H4 (cell line): ENCODE data around the gene ATP1A4. TPM values are rescaled to one million over a fixed set of nuclear protein-coding genes. Genes with fewer than 3 reads are reported as not detected.
"Not testable (repeated sequence)": the region's sequence is repeated elsewhere in the genome, so short reads cannot be mapped to it uniquely, and the experiment has no call there.

Experiments
- DNase-seq: peaks from one replicate; pipeline ENCODE4 v3.0.0-alpha.2; 2015; ENCODE audit warnings: low spot score
- total RNA-seq: library from RNA; depleted of rRNA; stranded (reverse); fragments of >200 nt; shearing (Covaris generic); gene quantifications from 2 replicates; pipeline ENCODE4 v1.2.3, GENCODE V29; 2014

Gene ATP1A4
- total RNA-seq, 1 experiment from 2014 or later, result not detected

DNA sequence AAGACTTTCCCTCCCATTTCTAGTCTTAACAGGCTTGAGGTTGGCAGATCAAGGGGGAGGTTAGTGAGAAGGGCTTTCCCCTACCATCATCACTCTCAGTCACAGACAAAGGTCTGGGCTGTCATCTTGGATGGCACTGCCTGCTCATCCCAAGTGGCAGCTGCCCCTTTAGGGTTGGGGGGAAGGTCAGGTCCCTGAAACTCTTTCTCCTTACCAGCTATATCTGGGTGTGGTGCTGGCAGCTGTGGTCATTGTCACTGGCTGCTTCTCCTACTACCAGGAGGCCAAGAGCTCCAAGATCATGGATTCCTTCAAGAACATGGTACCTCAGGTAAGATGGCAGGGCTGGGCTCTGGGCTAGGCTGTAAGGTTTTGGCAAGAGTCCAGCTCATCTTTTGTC is 27.7 kb upstream of the ATP1A4 start:
- DNase-seq, result no peak

DNA sequence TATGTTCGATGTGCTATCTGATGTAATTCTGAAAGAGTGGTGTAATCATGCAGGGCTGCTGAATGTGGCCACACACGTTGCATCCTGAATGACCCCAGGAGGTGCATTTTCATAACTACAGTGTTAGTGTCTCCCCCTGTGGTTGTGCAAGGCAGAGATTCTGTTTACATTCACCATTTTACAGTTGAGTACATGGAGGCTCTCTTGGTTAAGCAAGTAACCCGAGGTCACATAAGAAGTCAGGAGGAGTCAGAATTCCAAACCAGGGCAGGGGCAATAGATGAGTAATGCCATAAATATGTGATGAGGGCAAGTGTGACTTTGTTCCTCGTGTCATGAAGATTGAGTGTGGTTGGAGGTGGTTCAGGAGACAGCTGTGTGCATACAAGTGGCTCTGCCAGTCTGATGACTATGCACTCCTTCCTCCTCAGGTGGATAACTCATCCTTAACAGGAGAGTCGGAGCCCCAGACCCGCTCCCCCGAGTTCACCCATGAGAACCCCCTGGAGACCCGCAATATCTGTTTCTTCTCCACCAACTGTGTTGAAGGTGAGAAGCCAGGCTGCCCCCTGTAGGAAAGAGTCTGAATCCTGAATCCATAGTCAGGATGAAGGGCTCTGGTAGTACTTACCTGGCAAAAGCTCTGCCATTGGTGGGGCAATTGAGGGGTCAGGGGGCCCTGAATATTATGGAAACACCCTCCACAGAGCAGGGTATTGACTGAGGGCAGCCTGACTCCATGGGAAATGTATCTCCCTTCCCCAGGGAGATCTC is 26.5 kb upstream of the ATP1A4 start:
- peak; percentile 89 for DNase-seq

DNA sequence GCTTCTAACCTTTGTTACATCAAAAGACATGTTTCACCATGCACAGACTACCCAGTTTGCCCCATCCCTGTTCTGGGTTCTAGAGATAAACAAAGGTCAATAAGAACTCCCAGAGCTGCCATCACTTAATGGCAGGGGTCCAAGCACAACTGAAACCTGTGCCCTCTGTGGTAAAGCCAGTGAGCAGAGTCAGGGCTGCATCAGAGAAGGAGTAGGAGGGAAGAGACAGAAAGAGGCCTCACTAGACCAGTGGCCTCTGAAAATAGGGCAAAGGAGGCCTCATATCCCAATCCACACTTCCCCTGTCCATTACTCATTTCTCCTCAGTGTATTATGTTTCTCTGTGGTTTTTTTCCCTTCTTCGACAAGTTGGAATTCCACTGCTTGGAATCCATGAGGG is 25.7 kb upstream of the ATP1A4 start:
- no peak for DNase-seq

DNA sequence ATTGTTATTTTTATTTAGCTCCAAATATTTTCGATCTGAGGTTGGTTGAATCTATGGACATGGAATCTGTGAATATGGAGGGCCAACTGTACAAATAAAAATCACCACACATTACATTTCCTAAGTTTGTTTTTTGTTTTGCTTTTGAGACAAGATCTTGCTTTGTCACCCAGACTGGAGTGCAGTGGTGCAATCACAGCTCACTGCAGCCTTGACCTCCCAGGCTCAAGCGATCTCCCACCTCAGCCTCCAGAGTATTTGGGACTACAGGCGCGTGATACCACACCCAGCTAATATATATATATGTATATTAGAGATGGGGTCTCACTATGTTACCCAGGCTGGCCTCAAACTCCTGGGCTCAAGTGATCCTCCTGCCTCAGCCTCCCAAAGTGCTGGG is 25.1 kb upstream of the ATP1A4 start:
- DNase-seq, result not testable (repeated sequence)

DNA sequence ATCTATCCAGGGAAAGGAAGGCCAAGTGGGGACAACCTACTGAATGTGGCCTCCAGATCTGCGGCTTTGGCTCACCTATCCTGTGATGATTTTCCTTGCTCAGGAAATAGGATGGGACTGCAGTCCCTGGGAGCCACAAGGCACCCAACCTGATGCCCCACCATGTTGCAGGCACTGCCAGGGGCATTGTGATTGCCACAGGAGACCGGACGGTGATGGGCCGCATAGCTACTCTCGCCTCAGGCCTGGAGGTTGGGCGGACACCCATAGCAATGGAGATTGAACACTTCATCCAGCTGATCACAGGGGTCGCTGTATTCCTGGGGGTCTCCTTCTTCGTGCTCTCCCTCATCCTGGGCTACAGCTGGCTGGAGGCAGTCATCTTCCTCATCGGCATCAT is 24.0 kb upstream of the ATP1A4 start:
- no peak for DNase-seq

DNA sequence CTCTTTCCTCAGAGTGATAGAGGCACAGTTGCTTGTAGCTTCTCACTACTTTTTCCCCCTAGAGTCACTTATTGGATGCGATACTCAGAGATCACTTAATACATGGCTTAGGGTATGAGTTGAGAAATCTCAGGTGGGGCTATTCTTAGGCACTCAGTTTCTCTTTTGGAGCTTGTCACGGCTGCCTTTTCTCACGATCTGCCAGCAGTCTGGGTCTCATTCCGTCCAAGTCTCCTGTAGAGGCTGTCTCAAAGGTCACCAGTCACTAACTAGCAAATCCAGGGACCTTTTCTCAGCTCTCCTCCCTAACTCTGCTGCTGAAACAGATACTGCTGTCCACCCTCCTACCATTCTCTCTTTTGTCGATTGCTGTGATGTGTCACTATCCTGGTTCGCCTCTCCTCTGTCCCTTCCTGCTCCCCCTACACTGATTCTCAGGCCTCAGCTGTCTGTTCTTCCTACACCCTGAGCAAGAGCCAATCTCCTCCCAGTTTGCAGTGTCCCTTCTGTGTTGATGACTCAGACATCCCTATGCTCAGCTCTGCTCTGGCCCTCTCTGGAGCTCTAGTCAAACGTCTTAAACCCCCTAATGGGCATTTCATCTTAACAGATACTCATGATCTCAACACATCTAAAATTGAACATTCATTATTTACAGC is 23.4 kb upstream of the ATP1A4 start:
- DNase-seq, result peak; percentile 31

DNA sequence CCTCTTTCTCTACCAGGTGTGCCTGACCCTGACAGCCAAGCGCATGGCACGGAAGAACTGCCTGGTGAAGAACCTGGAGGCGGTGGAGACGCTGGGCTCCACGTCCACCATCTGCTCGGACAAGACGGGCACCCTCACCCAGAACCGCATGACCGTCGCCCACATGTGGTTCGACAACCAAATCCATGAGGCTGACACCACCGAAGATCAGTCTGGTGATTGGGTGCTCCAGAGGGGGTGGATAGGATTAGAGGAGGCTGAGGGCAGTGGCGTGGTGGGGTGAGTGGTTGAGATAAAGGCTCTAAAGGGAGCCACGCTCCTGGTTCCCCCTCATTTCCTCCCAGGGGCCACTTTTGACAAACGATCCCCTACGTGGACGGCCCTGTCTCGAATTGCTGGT is 22.8 kb upstream of the ATP1A4 start:
- DNase-seq, result no peak

DNA sequence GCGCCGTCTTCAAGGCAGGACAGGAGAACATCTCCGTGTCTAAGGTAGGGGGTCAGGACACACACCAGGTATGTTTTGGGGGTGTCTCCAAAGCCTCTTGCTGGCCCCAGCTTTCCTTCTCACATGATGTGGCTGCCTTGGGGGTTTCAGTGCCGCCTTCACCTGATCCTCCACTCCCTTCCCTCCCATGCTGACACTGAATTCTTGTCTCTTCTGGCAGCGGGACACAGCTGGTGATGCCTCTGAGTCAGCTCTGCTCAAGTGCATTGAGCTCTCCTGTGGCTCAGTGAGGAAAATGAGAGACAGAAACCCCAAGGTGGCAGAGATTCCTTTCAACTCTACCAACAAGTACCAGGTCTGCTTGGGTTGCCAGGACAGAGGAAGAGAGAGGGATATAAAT is 22.4 kb upstream of the ATP1A4 start:
- no peak for DNase-seq

DNA sequence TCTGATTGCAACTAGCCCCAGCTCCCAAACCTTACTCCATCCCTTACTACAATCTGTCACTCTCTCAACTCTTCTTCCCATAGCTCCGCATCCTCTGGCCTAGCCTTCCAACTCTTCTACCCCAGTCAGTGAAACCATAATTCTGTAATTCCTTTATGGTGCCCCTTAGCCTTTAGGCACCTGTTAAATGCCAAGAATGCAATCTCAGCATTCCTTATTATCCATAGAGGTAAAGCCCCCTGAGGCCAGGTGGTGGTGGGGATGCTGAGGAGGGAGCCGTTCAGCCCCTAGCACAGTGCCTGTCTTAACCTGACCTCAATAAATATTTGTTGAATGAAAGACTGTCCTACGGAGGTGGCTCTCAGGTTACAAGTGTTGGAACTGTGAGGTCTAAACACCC is 21.8 kb upstream of the ATP1A4 start:
- no peak for DNase-seq

DNA sequence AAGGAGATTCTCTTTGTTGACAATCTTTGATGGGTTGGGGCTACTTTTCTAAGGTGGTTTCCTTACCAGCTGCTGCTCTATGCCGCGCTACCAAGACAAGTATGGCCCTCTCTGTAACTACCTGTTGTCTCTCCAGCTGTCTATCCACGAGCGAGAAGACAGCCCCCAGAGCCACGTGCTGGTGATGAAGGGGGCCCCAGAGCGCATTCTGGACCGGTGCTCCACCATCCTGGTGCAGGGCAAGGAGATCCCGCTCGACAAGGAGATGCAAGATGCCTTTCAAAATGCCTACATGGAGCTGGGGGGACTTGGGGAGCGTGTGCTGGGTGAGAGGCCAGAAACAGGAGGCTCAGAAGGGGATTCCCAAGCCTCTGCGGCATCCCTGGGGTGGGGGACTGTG is 21.4 kb upstream of the ATP1A4 start:
- no peak for DNase-seq

DNA sequence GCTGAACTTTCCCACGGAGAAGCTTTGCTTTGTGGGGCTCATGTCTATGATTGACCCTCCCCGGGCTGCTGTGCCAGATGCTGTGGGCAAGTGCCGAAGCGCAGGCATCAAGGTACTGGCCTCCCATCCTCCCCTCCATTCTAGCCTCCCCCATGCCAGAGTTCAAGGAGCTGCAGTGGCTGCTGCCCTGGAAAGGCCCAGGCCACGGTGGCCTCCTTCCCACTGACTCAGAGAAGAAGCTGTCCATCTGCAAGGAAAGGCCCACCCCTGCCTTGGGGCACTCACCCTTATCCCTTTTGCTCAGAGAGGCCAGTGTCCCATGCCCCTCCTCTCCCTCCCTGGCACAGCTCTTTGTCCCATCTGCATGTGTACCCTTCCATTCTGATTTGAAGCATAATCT is 20.9 kb upstream of the ATP1A4 start:
- DNase-seq, result no peak

DNA sequence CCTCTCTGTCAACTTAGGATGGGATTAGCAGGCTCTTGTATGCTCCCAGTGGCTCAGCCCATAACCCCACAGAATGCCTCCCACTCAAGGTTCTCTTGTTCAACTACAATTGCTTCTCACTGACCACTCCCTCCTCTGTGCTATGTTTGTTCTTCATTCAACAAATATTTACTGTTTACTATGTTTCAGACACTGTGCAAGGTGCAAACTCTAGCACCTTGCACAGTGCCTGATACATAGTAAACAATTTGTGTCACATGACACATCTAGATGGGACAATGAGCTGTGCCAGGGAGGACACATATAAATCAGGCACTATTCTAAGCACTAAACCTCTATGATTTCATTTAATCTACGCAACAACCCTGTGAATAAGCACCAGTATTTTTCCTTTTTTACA is 20.5 kb upstream of the ATP1A4 start:
- no peak for DNase-seq

DNA sequence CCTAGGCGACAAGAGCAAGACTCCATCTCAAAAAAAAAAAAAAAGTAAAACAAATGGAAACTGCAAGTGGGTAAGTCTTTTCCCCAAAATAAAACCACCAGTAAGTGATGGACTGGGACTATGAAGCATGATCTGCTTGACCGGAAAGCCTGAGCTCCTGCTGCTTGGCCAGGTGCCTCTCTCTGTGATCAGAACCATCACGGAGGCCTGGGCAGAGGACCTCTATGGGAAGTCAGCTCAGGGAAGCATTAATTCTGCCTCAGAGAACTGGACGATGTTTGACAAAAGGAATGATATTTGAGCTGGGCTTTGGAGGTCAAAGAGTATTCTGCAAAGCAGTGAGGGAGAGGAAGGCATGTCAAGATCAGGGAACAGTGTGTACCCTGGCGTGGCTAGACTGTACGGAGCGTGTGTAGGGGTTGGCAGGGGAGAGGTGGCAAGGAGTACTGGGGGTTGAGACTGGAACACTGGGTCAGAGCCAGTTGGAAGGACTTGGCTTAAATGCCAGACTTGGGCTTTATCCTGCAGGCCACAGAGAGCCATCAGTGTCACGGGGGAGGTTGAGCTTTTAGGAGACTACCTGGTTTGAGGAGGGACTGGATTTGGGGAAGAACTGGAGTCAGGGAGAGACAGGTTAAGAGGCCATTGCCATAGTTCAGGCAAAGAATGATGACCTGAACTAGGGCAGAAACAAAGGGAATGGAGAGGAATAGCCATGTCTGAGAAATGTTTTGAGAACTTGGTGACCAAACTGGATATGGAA is 19.4 kb upstream of the ATP1A4 start:
- DNase-seq, result no peak

DNA sequence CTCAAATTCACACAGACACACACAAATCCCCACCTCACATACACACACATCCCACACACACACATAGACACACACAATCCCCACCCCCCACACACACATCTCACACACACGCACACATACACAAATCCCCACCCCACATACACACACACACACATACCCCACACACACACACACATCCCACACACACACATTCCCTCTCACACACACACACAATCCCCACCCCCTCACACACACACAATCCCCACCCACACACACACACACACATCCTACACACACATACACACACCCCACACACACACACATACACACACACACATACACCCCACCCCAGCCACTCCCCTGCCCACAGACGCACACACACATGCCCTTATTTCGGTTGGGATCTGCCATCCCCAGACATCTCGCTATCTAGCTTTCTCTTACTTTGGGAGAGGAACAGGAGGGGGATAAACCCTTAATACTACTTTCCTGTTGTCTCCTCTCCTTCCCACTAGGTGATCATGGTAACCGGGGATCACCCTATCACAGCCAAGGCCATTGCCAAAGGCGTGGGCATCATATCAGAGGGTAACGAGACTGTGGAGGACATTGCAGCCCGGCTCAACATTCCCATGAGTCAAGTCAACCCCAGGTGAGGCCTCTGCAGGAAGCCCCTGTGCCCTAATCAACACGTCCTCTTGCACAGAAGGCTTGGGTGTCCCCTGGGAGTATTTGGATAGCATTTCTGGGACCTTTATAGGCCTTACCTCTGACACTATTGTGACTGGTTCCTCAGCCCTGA is 17.2 kb upstream of the ATP1A4 start:
- DNase-seq, result no peak

DNA sequence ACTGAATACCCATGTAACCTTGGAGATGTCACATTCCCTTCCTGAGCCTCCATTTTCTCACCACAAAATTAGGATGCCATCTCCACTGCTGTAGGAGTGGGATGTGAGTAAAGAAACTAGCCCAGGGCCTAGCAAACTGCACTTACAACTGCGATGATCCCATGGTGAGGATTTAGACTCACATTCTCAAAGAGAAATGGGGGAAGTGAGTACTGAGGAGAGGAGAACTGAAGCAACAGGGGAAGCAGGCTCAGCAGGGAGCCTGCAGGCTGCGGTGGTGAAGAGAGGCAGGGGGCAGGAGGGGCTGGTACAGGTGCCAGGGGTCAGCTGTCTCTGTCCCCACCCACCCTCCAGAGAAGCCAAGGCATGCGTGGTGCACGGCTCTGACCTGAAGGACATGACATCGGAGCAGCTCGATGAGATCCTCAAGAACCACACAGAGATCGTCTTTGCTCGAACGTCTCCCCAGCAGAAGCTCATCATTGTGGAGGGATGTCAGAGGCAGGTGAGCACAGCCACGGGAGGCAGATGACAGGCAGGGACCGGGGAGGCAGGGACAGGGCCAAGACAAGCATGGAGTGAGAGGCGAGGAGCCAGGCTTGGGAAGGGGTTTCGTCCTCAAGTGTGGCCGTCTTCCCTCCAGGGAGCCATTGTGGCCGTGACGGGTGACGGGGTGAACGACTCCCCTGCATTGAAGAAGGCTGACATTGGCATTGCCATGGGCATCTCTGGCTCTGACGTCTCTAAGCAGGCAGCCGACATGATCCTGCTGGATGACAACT is 16.4 kb upstream of the ATP1A4 start:
- no peak for DNase-seq

DNA sequence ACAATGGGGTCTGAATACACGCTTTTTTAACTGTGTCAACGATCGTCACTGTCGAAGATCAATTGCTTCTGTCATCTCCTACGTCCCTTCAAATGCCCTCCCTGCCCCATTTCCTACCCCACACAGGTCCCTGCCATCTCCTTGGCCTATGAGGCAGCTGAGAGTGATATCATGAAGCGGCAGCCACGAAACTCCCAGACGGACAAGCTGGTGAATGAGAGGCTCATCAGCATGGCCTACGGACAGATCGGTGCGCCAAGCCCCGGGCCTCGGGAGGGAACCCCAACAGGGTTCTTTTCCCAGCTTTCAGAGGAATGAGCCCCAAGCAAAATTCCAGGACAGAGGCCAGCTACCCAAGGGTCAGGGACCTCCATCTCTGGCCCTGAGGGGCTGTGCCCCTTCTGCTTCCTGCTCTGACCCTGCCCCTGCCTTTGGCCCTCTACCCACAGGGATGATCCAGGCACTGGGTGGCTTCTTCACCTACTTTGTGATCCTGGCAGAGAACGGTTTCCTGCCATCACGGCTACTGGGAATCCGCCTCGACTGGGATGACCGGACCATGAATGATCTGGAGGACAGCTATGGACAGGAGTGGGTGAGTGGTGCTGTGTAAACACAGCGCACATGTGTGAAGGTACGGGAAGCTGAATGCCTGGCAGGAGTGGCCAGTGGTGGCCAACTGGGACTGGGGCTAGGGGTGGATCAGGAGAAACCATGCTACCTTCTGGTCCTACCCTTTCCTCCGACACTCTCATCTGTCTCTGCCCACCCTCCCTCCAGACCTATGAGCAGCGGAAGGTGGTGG is 15.1 kb upstream of the ATP1A4 start:
- no peak for DNase-seq

DNA sequence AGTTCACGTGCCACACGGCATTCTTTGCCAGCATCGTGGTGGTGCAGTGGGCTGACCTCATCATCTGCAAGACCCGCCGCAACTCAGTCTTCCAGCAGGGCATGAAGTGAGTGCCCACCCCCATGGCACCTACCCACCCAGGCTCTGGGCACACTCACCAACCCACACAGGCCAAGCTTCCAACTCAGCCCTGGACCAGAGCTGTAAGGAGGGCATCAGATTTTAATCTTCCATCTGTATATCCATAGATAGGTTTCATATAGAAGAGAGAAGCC is 14.5 kb upstream of the ATP1A4 start:
- no peak for DNase-seq

DNA sequence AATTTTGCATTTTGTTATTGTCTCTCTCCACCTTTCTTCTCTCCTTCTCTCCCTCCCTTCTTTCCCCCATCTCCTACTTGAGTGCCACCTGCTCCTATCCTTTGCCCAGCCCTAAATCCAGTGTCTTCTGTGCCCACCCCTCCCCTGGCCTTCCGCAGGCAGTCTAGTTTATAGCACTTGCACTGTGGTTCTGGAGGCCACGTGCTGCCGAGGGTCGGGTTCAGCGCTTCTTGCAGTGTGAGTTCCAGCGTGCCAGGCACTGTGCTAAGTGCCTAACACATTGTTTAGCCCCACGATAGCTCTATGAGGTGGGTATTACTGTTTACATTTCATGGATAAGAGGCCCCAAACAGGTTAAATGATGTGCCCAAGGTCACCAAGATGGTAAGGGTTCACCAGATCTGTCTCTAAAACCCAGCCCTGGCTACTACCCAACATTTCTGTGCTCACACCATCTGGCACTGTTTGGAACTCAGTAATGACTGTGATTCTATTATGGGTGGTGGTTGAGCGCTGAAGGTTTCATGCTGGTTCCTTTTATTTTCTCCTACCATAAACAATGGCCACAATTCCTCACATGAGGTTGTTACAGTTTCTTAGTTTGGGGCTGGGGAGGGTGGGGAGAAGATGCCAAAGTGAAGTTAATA is 14.1 kb upstream of the ATP1A4 start:
- DNase-seq, result no peak

DNA sequence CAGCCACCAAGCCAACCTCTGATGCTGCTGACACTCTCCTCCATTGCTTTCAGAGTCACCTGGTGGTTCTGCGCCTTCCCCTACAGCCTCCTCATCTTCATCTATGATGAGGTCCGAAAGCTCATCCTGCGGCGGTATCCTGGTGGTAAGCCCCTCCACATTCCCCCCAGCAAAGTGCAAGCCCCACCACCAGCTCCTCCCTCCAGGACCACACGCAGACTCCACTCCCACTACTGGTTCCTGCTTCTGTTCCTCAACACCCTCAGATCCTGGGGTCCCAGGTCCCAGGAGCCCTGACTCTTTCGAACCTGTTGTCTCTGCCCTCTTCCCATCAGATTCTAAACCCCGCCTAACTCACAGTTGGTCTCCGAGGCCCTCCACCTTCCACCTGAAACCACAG is 11.6 kb upstream of the ATP1A4 start:
- no peak for DNase-seq

DNA sequence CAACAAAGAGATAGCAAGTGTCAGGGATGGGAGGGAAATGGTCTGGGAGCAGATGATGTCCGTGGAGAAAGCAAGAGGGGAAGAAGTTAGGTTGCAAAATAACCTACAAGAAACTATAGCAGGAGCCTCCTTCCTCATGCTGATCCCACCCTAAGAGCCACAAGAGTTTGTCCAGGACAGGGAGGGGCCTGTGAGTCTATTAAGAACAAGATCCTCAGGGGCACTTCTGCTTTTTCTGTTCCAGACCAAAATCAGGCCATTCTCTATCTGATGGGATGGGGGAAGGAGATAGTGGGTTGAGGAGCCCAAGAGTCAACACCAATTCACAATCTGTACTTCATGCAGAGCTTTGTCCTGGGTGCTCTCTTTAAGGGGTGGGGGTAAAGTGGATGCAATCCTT is 7.7 kb upstream of the ATP1A4 start:
- no peak for DNase-seq
